GM12878 (cell line): Measurements from ENCODE around the gene RAMP1. TPM values are rescaled to one million over a fixed set of nuclear protein-coding genes. Genes with fewer than 3 reads are reported as not detected.

Experiments
- ATAC-seq: fragments of 200-7000 bp; cut with Tn5 transposase; 3 replicates; pipeline ENCODE4 v1.9.1; 2020; ENCODE audit warnings: mild to moderate bottlenecking, moderate library complexity
- BruUV-seq: library from RNA; stranded (reverse); fragments of 400-500 nt; replicated peaks from 2 replicates; lab custom pipeline; 2021; lab: Mats Ljungman, UMichigan
- CTCF ChIA-PET: fragments of 300-600 bp; sonication (Branson Sonifier 250); formaldehyde crosslinking; extraction: SDS; loops from one replicate; lab custom pipeline; 2021; ENCODE audit warnings: inconsistent platforms; lab: Yijun Ruan, JAX
- POLR2A ChIA-PET: fragments of 350-600 bp; formaldehyde crosslinking; extraction: SDS; loops from one replicate; lab custom pipeline; 2021; ENCODE audit warnings: inconsistent platforms; lab: Charles Lee
- RAD21 ChIA-PET: fragments of 300-600 bp; sonication (Branson Sonifier 250); formaldehyde crosslinking; loops from one replicate; lab custom pipeline; 2023; ENCODE audit warnings: antibody characterized with exemption; ENCODE audit not compliant: unreplicated experiment; lab: Charles Lee
- SMC1A ChIA-PET: fragments of 300-600 bp; sonication (Branson Sonifier 250); formaldehyde crosslinking; loops from one replicate; lab custom pipeline; 2023; ENCODE audit not compliant: unreplicated experiment, uncharacterized antibody; lab: Charles Lee
- DNase-seq: peaks from one replicate; pipeline ENCODE4 v3.0.0-alpha.2; 2011; ENCODE audit warnings: low read depth, low spot score
- FAIRE-seq: peaks from 3 replicates; lab custom pipeline; 2011; peaks lifted over from hg19 to GRCh38; lab: Jason Lieb, UNC
- H2AFZ ChIP-seq: 2 replicates; pipeline ENCODE4 v1.6.0; 2011; ENCODE audit warnings: low read depth, low read length, control low read depth; ENCODE audit not compliant: control insufficient read depth
- H3K27ac ChIP-seq: 2 replicates; pipeline ENCODE4 v1.5.1; 2011; ENCODE audit warnings: control low read depth; ENCODE audit not compliant: control insufficient read depth, insufficient read depth
- H3K27me3 ChIP-seq, 2 experiments: replicated peaks in 1 of 2; 2 replicates each; pipeline versions ENCODE4 v1.6.0 to v1.6.1; 2011; ENCODE audit warnings: low read length in 1 of 2; ENCODE audit not compliant: control insufficient read depth in 2 of 2, insufficient read depth in 2 of 2
- H3K36me3 ChIP-seq, 2 experiments: 2 replicates each; pipeline ENCODE4 v1.5.1; 2011; ENCODE audit warnings: low read length in 1 of 2; ENCODE audit not compliant: control insufficient read depth in 2 of 2, insufficient read depth in 2 of 2
- H3K4me1 ChIP-seq: 2 replicates; pipeline ENCODE4 v1.6.1; 2011; ENCODE audit warnings: mild to moderate bottlenecking, low read length, moderate library complexity, mixed read lengths; ENCODE audit not compliant: control insufficient read depth, insufficient read depth
- H3K4me2 ChIP-seq: 2 replicates; pipeline ENCODE4 v1.6.0; 2011; ENCODE audit warnings: control low read depth; ENCODE audit not compliant: control insufficient read depth, insufficient read depth
- H3K4me3 ChIP-seq: fragments of 200-600 bp; sonication (generic); 2 replicates; pipeline ENCODE4 v1.5.1; 2016
- H3K79me2 ChIP-seq: 2 replicates; pipeline ENCODE4 v1.6.0; 2011; ENCODE audit warnings: low read length; ENCODE audit not compliant: control insufficient read depth, insufficient read depth
- H3K9ac ChIP-seq: 2 replicates; pipeline ENCODE4 v1.8.0; 2011; ENCODE audit warnings: low read length, control low read depth, mixed read lengths; ENCODE audit not compliant: control insufficient read depth, insufficient read depth
- H3K9me3 ChIP-seq: replicated peaks from 3 replicates; pipeline ENCODE4 v1.5.1; 2011; ENCODE audit warnings: mild to moderate bottlenecking, low read length; ENCODE audit not compliant: control insufficient read depth, insufficient read depth
- H4K20me1 ChIP-seq: 2 replicates; pipeline ENCODE4 v1.6.0; 2011; ENCODE audit not compliant: control insufficient read depth, insufficient read depth
- EZH2 ChIP-seq: IDR thresholded peaks from 2 replicates; pipeline ENCODE4 v1.6.1; 2012; ENCODE audit warnings: low read depth, mild to moderate bottlenecking, control low read depth, inconsistent platforms, low read length, borderline replicate concordance; ENCODE audit not compliant: control insufficient read depth
- FOS ChIP-seq: IDR thresholded peaks from 3 replicates; pipeline ENCODE4 v1.6.1; 2011; ENCODE audit warnings: borderline replicate concordance; ENCODE audit not compliant: insufficient read length; ENCODE audit errors: extremely low read depth
- FOXM1 ChIP-seq: IDR thresholded peaks from 2 replicates; pipeline ENCODE4 v1.6.1; 2012; ENCODE audit warnings: low read depth, mild to moderate bottlenecking, inconsistent platforms, low read length, moderate library complexity
- IKZF1 ChIP-seq: fragments of 450-650 bp; conservative IDR thresholded peaks from 2 replicates; pipeline ENCODE4 v1.6.1; 2017; ENCODE audit warnings: antibody characterized with exemption, mild to moderate bottlenecking
- JUND ChIP-seq: IDR thresholded peaks from 2 replicates; pipeline ENCODE4 v1.6.1; 2012; ENCODE audit warnings: low read depth, mild to moderate bottlenecking, low read length, improper control_type of control experiment, moderate library complexity
- NFXL1 ChIP-seq: fragments of 450-650 bp; IDR thresholded peaks from 2 replicates; pipeline ENCODE4 v1.6.1; 2017; ENCODE audit warnings: antibody characterized with exemption, mild to moderate bottlenecking, borderline replicate concordance
- PAX5 ChIP-seq: IDR thresholded peaks from 2 replicates; pipeline ENCODE4 v1.6.1; 2011; ENCODE audit warnings: low read depth, low read length, borderline replicate concordance
- POLR2A ChIP-seq: IDR thresholded peaks from 2 replicates; pipeline ENCODE4 v1.6.1; 2011; ENCODE audit warnings: low read depth, mild to moderate bottlenecking, low read length
- STAT1 ChIP-seq: fragments of 450-650 bp; conservative IDR thresholded peaks from 2 replicates; pipeline ENCODE4 v1.6.1; 2014; ENCODE audit warnings: antibody characterized with exemption, mild to moderate bottlenecking
- ZNF24 ChIP-seq: fragments of 450-650 bp; IDR thresholded peaks from 2 replicates; pipeline ENCODE4 v1.6.1; 2017; ENCODE audit warnings: antibody characterized with exemption, mild to moderate bottlenecking
- WGBS: methylation state at CpG from one replicate; pipeline ENCODE4 v1.1.6; 2016; ENCODE audit warnings: low lambda C conversion rate; ENCODE audit not compliant: insufficient replicate concordance, insufficient coverage; ENCODE audit errors: missing lambda C conversion rate; 5-methylcytosine and 5-hydroxymethylcytosine counted together
- in situ Hi-C: fragments of 300-500 bp; cut with MboI; formaldehyde crosslinking; loops from 9 replicates; pipeline ENCODE4 v1.14.3; 2018; ENCODE audit warnings: mixed read lengths
- intact Hi-C: fragments of 100-400 bp; cut with micrococcal nuclease; formaldehyde crosslinking; loops from one replicate; pipeline ENCODE4 v1.14.2; 2022; ENCODE audit not compliant: unreplicated experiment
- polyA plus RNA-seq, 11 experiments: library from polyadenylated mRNA; depleted of rRNA in 4 of 11; unstranded in 6 of 11; stranded (reverse) in 5 of 11; fragments of >200 nt; fragmentation: Nextera tagmentation in 4 of 11; fragmentation: Illumina TruSeq in 1 of 11; extraction: Ambion mirVana in 4 of 11; extraction: Trizol in 1 of 11; gene quantifications; 1 replicate in 1 of 11; 2 replicates in 10 of 11; pipeline versions ENCODE4 v1.2.1 to v1.2.3, GENCODE V29; 2011 to 2016; ENCODE audit warnings: inconsistent platforms in 2 of 11, missing spikeins in 2 of 11, low read depth in 1 of 11
- total RNA-seq, 4 experiments: library from RNA; depleted of rRNA in 3 of 4; stranded (reverse); fragments of >200 nt in 3 of 4; fragmentation: Illumina TruSeq in 1 of 4; extraction: Trizol in 1 of 4; gene quantifications; 2 replicates each; pipeline versions ENCODE4 v1.2.1 to v1.2.3, GENCODE V29; 2013 to 2021

Gene RAMP1
- total and polyA plus RNA-seq, 10 of the 15 experiments (the other 5 are each of a cell fraction or from before 2014, with no cell fraction given): 0.11 to 0.19 (median 0.12) TPM; not detected in 7

DNA sequence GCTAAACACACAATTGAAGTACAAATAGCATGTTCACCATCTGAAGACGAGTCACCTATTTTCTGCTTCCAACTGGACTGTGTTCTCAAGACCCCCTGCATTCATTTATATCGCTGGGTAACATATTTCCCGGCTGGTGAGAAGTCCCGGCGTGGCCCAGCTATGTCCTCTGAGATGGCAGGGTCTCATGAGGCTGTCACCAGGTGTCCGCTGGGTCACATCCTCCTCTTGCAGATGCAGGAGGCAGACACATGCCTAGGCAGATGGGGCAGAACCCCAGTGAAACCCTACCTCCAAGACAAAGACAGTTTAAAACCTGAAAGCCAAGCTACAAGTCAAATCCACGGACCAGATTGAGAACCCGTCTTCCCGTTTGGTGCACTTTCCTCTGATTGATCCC lies 70.6 kb downstream of the RAMP1 start:
- no peak overlapping the region for H3K4me3 ChIP-seq
- no peaks in the 10 kb centered on the region for H4K20me1 ChIP-seq
- H3K9ac ChIP-seq: no peak overlapping the region
- H3K9me3 ChIP-seq: no peaks in the 10 kb centered on the region; the same call in 2 of the 3 replicates
- DNase-seq (no peak), ATAC-seq (no peak), FAIRE-seq (no peak)
- 58% methylated on average over 9 of the region's 9 CpGs for WGBS
- no peaks in the 10 kb centered on the region for H3K36me3 ChIP-seq
- SMC1A ChIA-PET: no interaction called here
- in situ Hi-C loops (no loop called here), intact Hi-C loops (no loop called here)
- no peak overlapping the region for H2AFZ ChIP-seq
- POLR2A ChIA-PET: no interaction called here
- CTCF ChIA-PET: no interaction called here
- no TSS peak for BruUV-seq
- no peak overlapping the region for H3K27ac ChIP-seq
- H3K4me1 ChIP-seq: peaks cover 4% of the 10 kb centered on the region; the same call in 1 of the 2 replicates
- no peak overlapping the region for H3K4me2 ChIP-seq
- H3K79me2 ChIP-seq: no peaks in the 10 kb centered on the region
- H3K27me3 ChIP-seq: no peaks in the 10 kb centered on the region
- TF ChIP-seq IKZF1 (no peak), PAX5 (no peak), EZH2 (no peak), FOXM1 (no peak), FOS (no peak), ZNF24 (no peak), POLR2A (no peak), JUND (no peak), NFXL1 (no peak), STAT1 (no peak)
- RAD21 ChIA-PET: no interaction called here
